Measurements from ENCODE around the gene RBKS.

RBKS gene

GRCh38 chr2:27803046-27803445 is 87.1 kb downstream of the RBKS start:
- DNase-seq (ENCODE audit: extremely low read depth in 1 of 2, low read depth in 1 of 2): no peak

GRCh38 chr2:27802547-27802946 is 87.6 kb downstream of the RBKS start:
- DNase-seq (ENCODE audit: extremely low read depth in 1 of 2, low read depth in 1 of 2): no peak

GRCh38 chr2:27800856-27801255 is 89.3 kb downstream of the RBKS start:
- no peak for DNase-seq (ENCODE audit: extremely low read depth in 1 of 2, low read depth in 1 of 2)

GRCh38 chr2:27799646-27800010 is 90.6 kb downstream of the RBKS start:
- no peak for DNase-seq (ENCODE audit: extremely low read depth in 1 of 2, low read depth in 1 of 2)

GRCh38 chr2:27798948-27799645 is 91.1 kb downstream of the RBKS start:
- no peak for DNase-seq (ENCODE audit: extremely low read depth in 1 of 2, low read depth in 1 of 2)

GRCh38 chr2:27798486-27798885 is 91.7 kb downstream of the RBKS start:
- DNase-seq (ENCODE audit: extremely low read depth in 1 of 2, low read depth in 1 of 2): no peak

DNA sequence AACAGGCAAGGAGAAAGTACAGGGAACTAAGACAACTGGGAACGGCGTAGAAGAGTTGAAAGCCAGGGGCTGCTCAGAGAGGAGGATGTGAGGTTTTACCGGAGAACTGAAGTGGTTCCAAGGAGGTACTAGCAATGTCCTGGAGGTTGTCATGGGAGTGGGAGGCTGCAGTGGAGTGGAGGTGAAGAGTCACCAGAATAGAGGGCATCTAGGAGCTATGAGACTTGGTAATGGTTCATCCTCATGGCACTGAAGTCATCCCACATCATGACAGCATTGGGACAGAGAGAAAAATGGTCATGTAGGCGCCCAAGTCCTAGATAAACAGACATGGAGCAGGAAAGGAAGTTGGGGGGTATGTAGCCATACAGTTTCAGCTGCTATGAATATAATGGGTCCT is 92.3 kb downstream of the RBKS start:
- DNase-seq (ENCODE audit: extremely low read depth in 1 of 2, low read depth in 1 of 2): no peak

GRCh38 chr2:27796791-27797765 is 93.1 kb downstream of the RBKS start:
- DNase-seq (ENCODE audit: extremely low read depth in 1 of 2, low read depth in 1 of 2): no peak

- no peak for DNase-seq (ENCODE audit: extremely low read depth in 1 of 2, low read depth in 1 of 2)
These were observed 94.3 kb downstream of the RBKS start for GRCh38 chr2:27795868-27796277.

DNA sequence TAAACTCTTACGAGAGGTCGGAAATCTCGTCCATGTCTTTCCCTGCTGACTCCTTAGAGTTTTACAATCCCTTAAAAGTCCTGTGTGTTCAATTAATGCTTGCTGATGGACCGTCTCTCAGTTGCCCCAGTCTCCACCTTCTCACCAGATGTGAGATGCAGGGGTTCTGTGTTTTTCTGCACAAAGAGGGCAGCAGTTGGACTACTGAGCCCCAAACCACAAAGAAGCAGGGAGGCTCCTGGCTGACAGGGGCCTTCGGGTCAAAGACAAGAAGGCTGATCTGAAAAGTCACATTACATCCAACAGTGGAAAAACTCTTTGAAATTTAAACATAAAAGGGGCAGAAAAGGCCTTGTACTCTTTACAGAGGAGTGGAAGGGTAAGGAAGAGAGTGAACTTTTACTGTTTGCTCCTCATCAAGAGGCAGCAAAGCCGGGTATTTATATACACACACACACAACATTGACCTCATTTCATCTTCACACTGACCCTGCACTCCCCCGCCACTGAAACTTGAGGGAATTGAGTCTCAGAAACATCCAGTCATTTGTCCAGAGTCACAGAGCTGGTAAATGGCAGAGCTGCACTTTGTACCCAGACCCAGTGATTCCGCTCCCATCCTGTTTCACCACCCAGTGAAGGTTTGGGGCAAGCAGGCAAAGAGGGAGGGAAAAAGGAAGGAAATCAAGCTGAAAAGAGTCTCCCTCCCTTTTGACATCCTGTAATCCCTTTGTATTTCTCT is 94.9 kb downstream of the RBKS start:
- no peak for DNase-seq (ENCODE audit: extremely low read depth in 1 of 2, low read depth in 1 of 2)

DNA sequence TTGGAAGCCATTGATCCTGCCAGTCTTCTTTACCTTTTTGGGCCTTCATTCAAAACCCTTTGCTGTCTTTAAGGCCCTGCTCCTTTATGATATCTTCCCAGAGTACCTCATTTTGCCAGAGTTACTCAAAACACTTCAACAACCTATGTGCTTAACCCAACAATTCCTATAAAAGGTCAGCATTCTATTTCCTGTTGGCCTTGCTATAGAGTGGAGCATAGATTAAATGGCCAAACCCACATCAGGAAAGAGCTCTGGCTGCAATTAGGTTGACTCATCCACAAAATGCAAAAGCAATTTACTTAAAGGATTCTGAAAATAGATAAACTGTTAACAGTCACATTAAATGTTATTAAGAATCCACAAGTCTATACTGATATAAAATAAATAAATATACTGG is 97.4 kb downstream of the RBKS start:
- no peak for DNase-seq (ENCODE audit: extremely low read depth in 1 of 2, low read depth in 1 of 2)

DNA sequence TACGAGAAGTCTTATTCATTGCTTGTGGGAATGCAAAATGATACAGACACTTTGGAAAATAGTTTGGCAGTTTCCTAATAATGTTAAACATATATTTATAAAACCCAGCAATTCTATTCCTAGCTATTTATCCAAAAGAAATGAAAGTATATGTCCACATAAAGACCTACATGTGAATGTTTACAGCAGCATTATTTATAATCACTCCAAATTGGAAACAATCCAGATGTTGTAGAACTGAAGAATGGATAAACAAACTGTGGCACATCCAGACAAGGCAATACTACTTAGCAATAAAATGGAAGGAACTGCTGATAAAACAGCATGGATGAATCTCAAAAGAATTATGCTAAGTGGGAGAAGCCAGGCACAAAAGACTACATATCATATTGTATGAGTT is 99.4 kb downstream of the RBKS start:
- DNase-seq (ENCODE audit: extremely low read depth in 1 of 2, low read depth in 1 of 2): no peak

DNA sequence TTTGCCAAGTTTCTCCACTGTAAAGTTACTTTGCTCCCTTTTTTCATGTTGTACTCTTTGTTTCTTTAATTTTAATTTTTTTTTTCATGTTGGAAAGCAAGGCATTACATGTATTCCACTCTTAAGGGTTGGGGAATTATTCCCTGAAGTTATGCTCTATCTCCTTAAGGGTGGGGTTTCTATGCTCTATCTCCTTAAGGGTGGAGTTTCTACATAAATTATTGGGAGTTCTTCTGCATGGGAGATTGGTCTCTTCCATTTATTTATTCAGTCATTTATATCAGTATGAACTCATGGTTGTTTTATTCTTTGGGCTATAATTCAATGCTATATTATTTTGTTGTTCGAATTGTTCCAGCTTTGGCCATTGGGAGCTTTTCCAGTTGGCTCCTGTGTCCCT is 107.5 kb downstream of the RBKS start:
- no peak for DNase-seq (ENCODE audit: extremely low read depth in 1 of 2, low read depth in 1 of 2)

DNA sequence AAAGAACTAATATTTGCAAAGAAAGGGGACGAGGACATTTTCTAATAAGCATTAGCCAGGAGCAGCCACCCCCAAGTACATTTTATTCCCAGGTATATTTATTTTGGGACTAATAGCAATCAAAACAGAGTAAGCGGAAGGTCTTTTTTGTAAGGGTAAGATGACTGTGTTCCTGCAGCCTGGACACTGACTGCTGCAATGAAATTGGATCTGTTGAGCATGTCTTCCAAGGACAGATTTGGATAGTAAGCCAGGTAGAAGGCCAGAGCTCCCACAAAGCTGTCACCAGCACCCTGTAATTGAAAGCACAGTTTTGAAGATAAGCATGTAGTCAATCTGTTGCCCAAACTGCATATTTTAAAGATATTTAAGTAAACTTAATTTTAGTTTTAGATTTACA is 108.7 kb downstream of the RBKS start:
- no peak for DNase-seq (ENCODE audit: extremely low read depth in 1 of 2, low read depth in 1 of 2)

- no peak for DNase-seq (ENCODE audit: extremely low read depth in 1 of 2, low read depth in 1 of 2)
These were observed 110.7 kb downstream of the RBKS start for GRCh38 chr2:27779417-27780055.

DNA sequence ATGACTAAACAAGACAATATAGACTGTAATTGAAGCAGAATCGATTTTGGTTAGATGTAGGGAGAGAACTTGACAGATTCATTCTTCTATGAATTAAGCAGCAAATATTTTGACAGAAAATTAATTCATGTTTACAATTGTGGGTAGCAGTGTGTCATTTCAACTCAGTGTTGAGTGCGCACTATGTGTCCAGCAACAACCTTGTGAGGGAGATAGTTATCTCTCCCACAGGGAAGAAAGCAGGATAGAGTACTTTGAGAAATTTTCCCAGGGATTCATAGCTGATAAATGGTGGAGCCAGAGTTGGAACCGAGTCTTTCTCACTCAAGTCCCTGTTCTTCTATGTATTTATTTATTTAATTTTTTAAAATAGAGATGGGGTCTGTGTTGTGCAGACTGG is 113.5 kb downstream of the RBKS start:
- no peak for DNase-seq (ENCODE audit: extremely low read depth in 1 of 2, low read depth in 1 of 2)

GRCh38 chr2:27776097-27776496 is 114.1 kb downstream of the RBKS start:
- DNase-seq (ENCODE audit: extremely low read depth in 1 of 2, low read depth in 1 of 2): no peak

- no peak for DNase-seq (ENCODE audit: extremely low read depth in 1 of 2, low read depth in 1 of 2)
These were observed 116.2 kb downstream of the RBKS start for GRCh38 chr2:27773959-27774358.

GRCh38 chr2:27772804-27773203 is 117.4 kb downstream of the RBKS start:
- no peak for DNase-seq (ENCODE audit: extremely low read depth in 1 of 2, low read depth in 1 of 2)

DNA sequence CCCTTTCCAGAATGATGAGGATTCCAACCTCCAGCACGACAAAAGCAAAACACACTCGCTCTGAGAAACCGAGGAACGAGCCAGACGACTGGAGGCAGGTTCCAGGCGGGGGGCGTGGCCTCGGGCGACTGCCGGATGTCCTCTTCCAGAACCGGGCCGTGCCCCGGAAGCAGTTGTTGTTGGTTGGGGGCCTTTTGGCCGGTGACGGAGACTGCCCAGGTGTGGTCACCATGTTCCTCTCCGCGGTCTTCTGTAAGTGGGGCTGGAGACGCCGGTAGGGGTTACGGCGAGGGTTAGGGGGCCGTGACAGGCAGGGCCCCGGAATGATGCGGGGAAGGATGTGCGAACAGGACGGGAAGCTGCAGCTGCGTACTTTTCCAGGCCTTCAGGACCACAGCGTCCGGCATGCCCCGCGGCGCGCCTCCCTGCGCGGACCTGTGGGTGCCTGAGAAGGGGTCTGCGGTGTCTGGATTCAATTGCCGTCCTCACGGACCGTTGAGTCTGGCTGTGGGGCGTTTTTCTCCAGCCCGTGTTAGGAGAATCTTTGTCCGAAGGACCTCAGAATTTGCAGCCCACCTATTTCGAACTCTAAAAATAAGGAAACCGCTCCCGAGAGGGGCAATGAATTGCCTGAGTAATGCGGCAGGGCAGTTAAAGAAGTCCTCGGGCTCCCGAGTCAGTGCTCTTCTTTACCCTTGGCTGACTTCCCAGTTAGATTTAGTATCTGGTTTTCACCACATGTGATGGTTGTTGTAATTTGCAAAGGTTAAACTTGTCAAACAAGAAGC is 118.4 kb downstream of the RBKS start, which contains the start of gene MRPL33:
MRPL33 (plus strand) TSS at position 172 of the 788 bp plus-strand sequence; CDS start at position 231, 59 bp downstream.
- DNase-seq (ENCODE audit: extremely low read depth in 1 of 2, low read depth in 1 of 2): peak; percentile 77 to 91
